SK-N-SH treated with all-trans-retinoic acid at 6 μM for 48 hours (cell line): ENCODE results near the gene SESN3.

Experiments
- ATAC-seq: fragments of 200-7000 bp; cut with Tn5 transposase; 3 replicates; pipeline ENCODE4 v1.9.1; 2020; ENCODE audit warnings: mild to moderate bottlenecking, moderate library complexity
- ARNTL ChIP-seq: fragments of 450-650 bp; formaldehyde crosslinking; IDR thresholded peaks from 2 replicates; pipeline ENCODE4 v1.5.0; 2020; ENCODE audit warnings: low read depth, mild to moderate bottlenecking, moderate library complexity, borderline replicate concordance
- BACH2 ChIP-seq: fragments of 250-450 bp; sonication (Bioruptor Pico); IDR thresholded peaks from 2 replicates; pipeline ENCODE4 v1.9.0; 2021; ENCODE audit warnings: mild to moderate bottlenecking, borderline replicate concordance
- CSDC2 ChIP-seq: fragments of 250-450 bp; sonication (Bioruptor Pico); IDR thresholded peaks from 2 replicates; pipeline ENCODE4 v1.5.0; 2020; ENCODE audit warnings: mild to moderate bottlenecking, moderate library complexity
- ESRRG ChIP-seq: fragments of 250-450 bp; sonication (Bioruptor Pico); IDR thresholded peaks from 2 replicates; pipeline ENCODE4 v1.6.1; 2021; ENCODE audit warnings: mild to moderate bottlenecking
- GLIS3 ChIP-seq: fragments of 250-450 bp; sonication (Bioruptor Pico); IDR thresholded peaks from 2 replicates; pipeline ENCODE4 v1.5.0; 2020; ENCODE audit warnings: mild to moderate bottlenecking, moderate library complexity
- ISL1 ChIP-seq: fragments of 250-450 bp; sonication (Bioruptor Pico); IDR thresholded peaks from 2 replicates; pipeline ENCODE4 v2.1.2; 2022; ENCODE audit warnings: mild to moderate bottlenecking, moderate library complexity
- POU6F1 ChIP-seq: fragments of 250-450 bp; sonication (Bioruptor Pico); IDR thresholded peaks from 2 replicates; pipeline ENCODE4 v1.8.0; 2021; ENCODE audit warnings: low read depth, mild to moderate bottlenecking, moderate library complexity, borderline replicate concordance
- PPARA ChIP-seq: fragments of 250-450 bp; sonication (Bioruptor Pico); IDR thresholded peaks from 2 replicates; pipeline ENCODE4 v1.5.0; 2020; ENCODE audit warnings: mild to moderate bottlenecking, borderline replicate concordance
- SNAI2 ChIP-seq: fragments of 250-450 bp; sonication (Bioruptor Pico); IDR thresholded peaks from 2 replicates; pipeline ENCODE4 v1.5.0; 2020; ENCODE audit warnings: mild to moderate bottlenecking, moderate library complexity
- TCF4 ChIP-seq: fragments of 250-450 bp; sonication (Bioruptor Pico); IDR thresholded peaks from 2 replicates; pipeline ENCODE4 v1.8.0; 2021; ENCODE audit warnings: mild to moderate bottlenecking, moderate library complexity, borderline replicate concordance
- TOX ChIP-seq: fragments of 250-450 bp; sonication (Bioruptor Pico); IDR thresholded peaks from 2 replicates; pipeline ENCODE4 v1.8.0; 2021; ENCODE audit warnings: mild to moderate bottlenecking, moderate library complexity, borderline replicate concordance
- TSHZ2 ChIP-seq: fragments of 250-450 bp; sonication (Bioruptor Pico); IDR thresholded peaks from 2 replicates; pipeline ENCODE4 v1.5.0; 2020; ENCODE audit warnings: mild to moderate bottlenecking, moderate library complexity
- ZC3H10 ChIP-seq: fragments of 250-450 bp; sonication (Bioruptor Pico); IDR thresholded peaks from 2 replicates; pipeline ENCODE4 v1.5.1; 2021; ENCODE audit warnings: mild to moderate bottlenecking, moderate library complexity
- ZFP3 ChIP-seq: fragments of 250-450 bp; sonication (Bioruptor Pico); IDR thresholded peaks from 2 replicates; pipeline ENCODE4 v1.5.0; 2020; ENCODE audit warnings: mild to moderate bottlenecking, moderate library complexity
- ZFP30 ChIP-seq: fragments of 450-650 bp; formaldehyde crosslinking; IDR thresholded peaks from 2 replicates; pipeline ENCODE4 v1.5.0; 2022; ENCODE audit warnings: mild to moderate bottlenecking, moderate library complexity
- ZNF565 ChIP-seq: fragments of 450-650 bp; formaldehyde crosslinking; conservative IDR thresholded peaks from 2 replicates; pipeline ENCODE4 v1.5.0; 2020; ENCODE audit warnings: low read depth, mild to moderate bottlenecking, moderate library complexity
- ZNF70 ChIP-seq: fragments of 450-650 bp; formaldehyde crosslinking; IDR thresholded peaks from 2 replicates; pipeline ENCODE4 v1.5.0; 2020; ENCODE audit warnings: mild to moderate bottlenecking, moderate library complexity
- TF ChIP-seq, protein P1 (sequence below): fragments of 250-450 bp; sonication (Bioruptor Pico); IDR thresholded peaks from 2 replicates; pipeline ENCODE4 v1.5.1; 2021; ENCODE audit warnings: mild to moderate bottlenecking, moderate library complexity
- TF ChIP-seq, protein P2 (sequence below): fragments of 250-450 bp; sonication (Bioruptor Pico); IDR thresholded peaks from 2 replicates; pipeline ENCODE4 v1.8.0; 2020; ENCODE audit warnings: mild to moderate bottlenecking, moderate library complexity, borderline replicate concordance

Gene SESN3, protein sequence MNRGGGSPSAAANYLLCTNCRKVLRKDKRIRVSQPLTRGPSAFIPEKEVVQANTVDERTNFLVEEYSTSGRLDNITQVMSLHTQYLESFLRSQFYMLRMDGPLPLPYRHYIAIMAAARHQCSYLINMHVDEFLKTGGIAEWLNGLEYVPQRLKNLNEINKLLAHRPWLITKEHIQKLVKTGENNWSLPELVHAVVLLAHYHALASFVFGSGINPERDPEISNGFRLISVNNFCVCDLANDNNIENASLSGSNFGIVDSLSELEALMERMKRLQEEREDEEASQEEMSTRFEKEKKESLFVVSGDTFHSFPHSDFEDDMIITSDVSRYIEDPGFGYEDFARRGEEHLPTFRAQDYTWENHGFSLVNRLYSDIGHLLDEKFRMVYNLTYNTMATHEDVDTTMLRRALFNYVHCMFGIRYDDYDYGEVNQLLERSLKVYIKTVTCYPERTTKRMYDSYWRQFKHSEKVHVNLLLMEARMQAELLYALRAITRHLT

DNA sequence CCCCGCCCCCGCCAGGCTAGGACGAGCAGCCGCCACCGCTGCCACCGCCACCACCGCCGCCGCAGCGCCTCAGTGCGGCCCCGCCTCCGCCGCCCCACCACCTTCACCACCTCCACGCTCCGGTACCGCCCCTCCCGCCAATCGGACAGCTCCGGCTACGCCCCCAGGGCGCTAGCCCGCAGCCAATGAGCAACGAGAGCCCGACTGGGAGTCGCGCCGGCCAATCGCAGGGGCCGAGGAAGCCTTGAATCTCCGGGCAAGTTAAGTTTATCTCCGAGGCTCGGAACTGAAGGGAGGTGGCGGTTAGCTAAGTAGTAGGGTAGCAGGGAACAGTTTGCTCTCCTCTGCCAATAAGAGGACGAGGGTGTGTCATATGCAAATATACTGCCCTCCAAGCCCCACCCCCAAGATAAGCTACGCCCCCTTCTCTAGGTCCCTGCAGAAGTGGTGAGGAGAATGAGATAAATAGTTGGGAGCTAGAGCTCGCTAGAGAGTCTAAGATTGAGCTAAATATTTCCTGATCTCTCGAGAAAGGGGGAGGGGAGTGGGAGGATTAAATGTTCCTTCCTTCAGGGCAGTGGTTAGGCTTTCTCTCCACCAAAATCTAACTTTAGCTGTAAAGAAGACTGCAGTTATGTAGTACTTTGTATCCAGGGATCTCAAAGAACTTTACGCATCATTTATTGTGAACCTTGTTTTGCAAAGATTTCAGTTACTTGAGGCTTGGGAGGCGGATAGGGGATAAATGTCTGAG lies at the start of gene SESN3:
Gene SESN3, minus strand, starts transcription at position 76 of the 754 bp plus-strand sequence. CDS start 342 bp downstream, outside the sequence.
- TF ChIP-seq POU6F1 (CRISPR knock-in tag), result no peak
- TF ChIP-seq, protein P1, sequence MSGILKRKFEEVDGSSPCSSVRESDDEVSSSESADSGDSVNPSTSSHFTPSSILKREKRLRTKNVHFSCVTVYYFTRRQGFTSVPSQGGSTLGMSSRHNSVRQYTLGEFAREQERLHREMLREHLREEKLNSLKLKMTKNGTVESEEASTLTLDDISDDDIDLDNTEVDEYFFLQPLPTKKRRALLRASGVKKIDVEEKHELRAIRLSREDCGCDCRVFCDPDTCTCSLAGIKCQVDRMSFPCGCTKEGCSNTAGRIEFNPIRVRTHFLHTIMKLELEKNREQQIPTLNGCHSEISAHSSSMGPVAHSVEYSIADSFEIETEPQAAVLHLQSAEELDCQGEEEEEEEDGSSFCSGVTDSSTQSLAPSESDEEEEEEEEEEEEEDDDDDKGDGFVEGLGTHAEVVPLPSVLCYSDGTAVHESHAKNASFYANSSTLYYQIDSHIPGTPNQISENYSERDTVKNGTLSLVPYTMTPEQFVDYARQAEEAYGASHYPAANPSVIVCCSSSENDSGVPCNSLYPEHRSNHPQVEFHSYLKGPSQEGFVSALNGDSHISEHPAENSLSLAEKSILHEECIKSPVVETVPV, result no peak
- no peak for TF ChIP-seq ZFP30
- TF ChIP-seq TSHZ2, result no peak
- TF ChIP-seq GLIS3, result 0 out of 2 replicates have a peak, but pooled peaks have one; percentile 4
- TF ChIP-seq TCF4 (CRISPR knock-in tag), result no peak
- TF ChIP-seq, protein P2, sequence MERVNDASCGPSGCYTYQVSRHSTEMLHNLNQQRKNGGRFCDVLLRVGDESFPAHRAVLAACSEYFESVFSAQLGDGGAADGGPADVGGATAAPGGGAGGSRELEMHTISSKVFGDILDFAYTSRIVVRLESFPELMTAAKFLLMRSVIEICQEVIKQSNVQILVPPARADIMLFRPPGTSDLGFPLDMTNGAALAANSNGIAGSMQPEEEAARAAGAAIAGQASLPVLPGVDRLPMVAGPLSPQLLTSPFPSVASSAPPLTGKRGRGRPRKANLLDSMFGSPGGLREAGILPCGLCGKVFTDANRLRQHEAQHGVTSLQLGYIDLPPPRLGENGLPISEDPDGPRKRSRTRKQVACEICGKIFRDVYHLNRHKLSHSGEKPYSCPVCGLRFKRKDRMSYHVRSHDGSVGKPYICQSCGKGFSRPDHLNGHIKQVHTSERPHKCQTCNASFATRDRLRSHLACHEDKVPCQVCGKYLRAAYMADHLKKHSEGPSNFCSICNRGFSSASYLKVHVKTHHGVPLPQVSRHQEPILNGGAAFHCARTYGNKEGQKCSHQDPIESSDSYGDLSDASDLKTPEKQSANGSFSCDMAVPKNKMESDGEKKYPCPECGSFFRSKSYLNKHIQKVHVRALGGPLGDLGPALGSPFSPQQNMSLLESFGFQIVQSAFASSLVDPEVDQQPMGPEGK, result no peak
- no peak for TF ChIP-seq BACH2 (CRISPR knock-in tag)
- no peak for TF ChIP-seq SNAI2 (CRISPR knock-in tag)
- ATAC-seq, result peak; percentile 94

- TF ChIP-seq ISL1 (CRISPR knock-in tag) (peak; percentile 31; the same call in 1 of the 2 replicates), ESRRG (CRISPR knock-in tag) (no peak), POU6F1 (CRISPR knock-in tag) (no peak), ZNF565 (no peak)
- no peak for ATAC-seq
Measured at GRCh38 chr11:95279921-95280868, 49.2 kb upstream of the SESN3 start.

GRCh38 chr11:95277868-95278267 lies 46.9 kb upstream of the SESN3 start:
- no peak for ATAC-seq
- TF ChIP-seq BACH2 (CRISPR knock-in tag) (no peak), ZNF70 (CRISPR knock-in tag) (no peak), PPARA (CRISPR knock-in tag) (no peak), ZC3H10 (CRISPR knock-in tag) (no peak), ARNTL (CRISPR knock-in tag) (no peak), CSDC2 (no peak), GLIS3 (no peak), ISL1 (CRISPR knock-in tag) (no peak), ZFP3 (CRISPR knock-in tag) (no peak), TOX (CRISPR knock-in tag) (no peak), POU6F1 (CRISPR knock-in tag) (no peak), ESRRG (CRISPR knock-in tag) (no peak)
- TF ChIP-seq, protein P2, result no peak
